GM23338 (cell line): ENCODE results near the gene COL26A1. TPM values are rescaled to one million over a fixed set of nuclear protein-coding genes. Genes with fewer than 3 reads are reported as not detected.

ENCODE experiments used
- ATAC-seq: fragments of 200-7000 bp; cut with Tn5 transposase; 3 replicates; pipeline ENCODE4 v1.9.1; 2020
- DNase-seq: peaks from one replicate; pipeline ENCODE4 v3.0.0-alpha.2; 2015; ENCODE audit warnings: low spot score
- H2AFZ ChIP-seq: fragments of 200-600 bp; sonication (generic); 2 replicates; pipeline ENCODE4 v1.8.0; 2016; ENCODE audit warnings: antibody characterized with exemption, mild to moderate bottlenecking, moderate library complexity
- H3F3A ChIP-seq: fragments of 200-600 bp; sonication (generic); replicated peaks from 2 replicates; pipeline ENCODE4 v1.8.0; 2017; ENCODE audit warnings: antibody characterized with exemption, mixed run types, low read depth
- H3K27ac ChIP-seq: fragments of 200-600 bp; sonication (generic); 2 replicates; pipeline ENCODE4 v1.6.1; 2016; ENCODE audit warnings: low read depth
- H3K27me3 ChIP-seq: fragments of 200-600 bp; sonication (generic); 2 replicates; pipeline ENCODE4 v1.8.0; 2016; ENCODE audit warnings: mild to moderate bottlenecking, mixed run types, moderate library complexity; ENCODE audit not compliant: insufficient read depth
- H3K36me3 ChIP-seq: fragments of 200-600 bp; sonication (generic); 2 replicates; pipeline ENCODE4 v1.8.0; 2016; ENCODE audit warnings: mild to moderate bottlenecking; ENCODE audit not compliant: insufficient read depth
- H3K4me1 ChIP-seq: fragments of 200-600 bp; sonication (generic); 2 replicates; pipeline ENCODE4 v1.8.0; 2016; ENCODE audit warnings: mild to moderate bottlenecking, moderate library complexity; ENCODE audit not compliant: insufficient read depth
- H3K4me2 ChIP-seq: fragments of 200-600 bp; sonication (generic); 2 replicates; pipeline ENCODE4 v1.7.1; 2017; ENCODE audit warnings: mixed run types
- H3K4me3 ChIP-seq: fragments of 200-600 bp; sonication (generic); 2 replicates; pipeline ENCODE4 v1.6.1; 2016; ENCODE audit warnings: mixed run types
- H3K79me2 ChIP-seq: fragments of 200-600 bp; sonication (generic); replicated peaks from 2 replicates; pipeline ENCODE4 v1.8.0; 2017; ENCODE audit warnings: mild to moderate bottlenecking; ENCODE audit not compliant: insufficient read depth
- H3K9me2 ChIP-seq: fragments of 200-600 bp; sonication (generic); 2 replicates; pipeline ENCODE4 v1.8.0; 2017; ENCODE audit not compliant: insufficient read depth
- H4K20me1 ChIP-seq: fragments of 200-600 bp; sonication (generic); replicated peaks from 2 replicates; pipeline ENCODE4 v1.8.0; 2017; ENCODE audit warnings: mild to moderate bottlenecking; ENCODE audit not compliant: insufficient read depth
- H3K27ac Mint-ChIP-seq: 2 replicates; pipeline ENCODE4 v1.8.0; 2020; ENCODE audit warnings: inconsistent platforms, mild to moderate bottlenecking, moderate library complexity, mixed read lengths
- H3K27me3 Mint-ChIP-seq: 3 replicates; pipeline ENCODE4 v1.8.0; 2022; ENCODE audit warnings: low read depth, mild to moderate bottlenecking, moderate library complexity, mixed read lengths, inconsistent platforms; ENCODE audit not compliant: insufficient read depth, poor library complexity
- H3K36me3 Mint-ChIP-seq: 3 replicates; pipeline ENCODE4 v1.8.0; 2021; ENCODE audit warnings: low read depth, mild to moderate bottlenecking, inconsistent platforms, moderate library complexity, mixed read lengths
- H3K4me1 Mint-ChIP-seq: 3 replicates; pipeline ENCODE4 v1.8.0; 2020; ENCODE audit warnings: mild to moderate bottlenecking, inconsistent platforms, mixed read lengths
- H3K4me3 Mint-ChIP-seq: 3 replicates; pipeline ENCODE4 v1.8.0; 2021; ENCODE audit warnings: moderate library complexity, mild to moderate bottlenecking, inconsistent platforms, mixed read lengths
- H3K9me3 Mint-ChIP-seq: 3 replicates; pipeline ENCODE4 v1.8.0; 2020; ENCODE audit warnings: moderate library complexity, mild to moderate bottlenecking, inconsistent platforms, mixed read lengths
- CREB1 ChIP-seq: fragments of 250-450 bp; sonication (Bioruptor Pico); IDR thresholded peaks from 2 replicates; pipeline ENCODE4 v1.5.0; 2020; ENCODE audit warnings: low read depth, mild to moderate bottlenecking, moderate library complexity
- CTCF ChIP-seq, 2 experiments: fragments of 200-600 bp in 1 of 2; sonication (generic) in 1 of 2; conservative IDR thresholded peaks; 2 replicates each; pipeline versions ENCODE4 v1.5.1 to v1.6.1; 2016 to 2017; ENCODE audit warnings: antibody characterized with exemption in 2 of 2, low read depth in 2 of 2, mild to moderate bottlenecking in 2 of 2, moderate library complexity in 1 of 2
- EZH2phosphoT487 ChIP-seq: fragments of 200-600 bp; sonication (generic); IDR thresholded peaks from one replicate; pipeline ENCODE4 v1.8.1; 2018; ENCODE audit warnings: antibody characterized with exemption; ENCODE audit not compliant: unreplicated experiment
- NANOG ChIP-seq: IDR thresholded peaks from 2 replicates; pipeline ENCODE4 v1.6.1; 2016; ENCODE audit warnings: antibody characterized with exemption, borderline replicate concordance
- POLR2AphosphoS5 ChIP-seq: IDR thresholded peaks from 2 replicates; pipeline ENCODE4 v1.6.1; 2016; ENCODE audit warnings: antibody characterized with exemption, low read depth
- REST ChIP-seq: IDR thresholded peaks from one replicate; pipeline ENCODE4 v1.6.1; 2018; ENCODE audit warnings: antibody characterized with exemption; ENCODE audit not compliant: unreplicated experiment
- STAT1 ChIP-seq: IDR thresholded peaks from one replicate; pipeline ENCODE4 v1.6.1; 2016; ENCODE audit warnings: antibody characterized with exemption; ENCODE audit not compliant: unreplicated experiment
- ZNF462 ChIP-seq: fragments of 250-450 bp; sonication (Bioruptor Pico); IDR thresholded peaks from 2 replicates; pipeline ENCODE4 v1.5.0; 2020; ENCODE audit warnings: mild to moderate bottlenecking, moderate library complexity
- polyA plus RNA-seq: library from polyadenylated mRNA; unstranded; fragments of >200 nt; fragmentation: Nextera tagmentation; extraction: Ambion mirVana; gene quantifications from 2 replicates; pipeline ENCODE4 v1.2.1, GENCODE V29; 2016
- total RNA-seq: library from RNA; depleted of rRNA; stranded (reverse); fragments of >200 nt; shearing (Covaris generic); gene quantifications from 2 replicates; pipeline ENCODE4 v1.2.3, GENCODE V29; 2014

COL26A1 gene
- total and polyA plus RNA-seq, 2 experiments from 2014 or later, result 17.8 to 55.0 TPM

- TF ChIP-seq ZNF462 (CRISPR knock-in tag) (no peak), POLR2AphosphoS5 (no peak), STAT1 (no peak)
These were observed 224.4 kb downstream of the COL26A1 start (continued) for GRCh38 chr7:101586906-101587677.

- Histone ChIP-seq H3K9me2 (no peaks in the 10 kb centered on the region), H3K4me1 (no peaks in the 10 kb centered on the region), H3K36me3 (no peaks in the 10 kb centered on the region), H2AFZ (no peak overlapping the region), H3K27ac (no peak overlapping the region), H3K27me3 (no peaks in the 10 kb centered on the region), H3K4me2 (no peak overlapping the region), H3K4me3 (no peak overlapping the region), H3K79me2 (no peaks in the 10 kb centered on the region), H4K20me1 (no peaks in the 10 kb centered on the region), H3F3A (no peaks in the 10 kb centered on the region)
- ATAC-seq (no peak), DNase-seq (no peak)
- Mint-ChIP-seq H3K9me3 (0 out of 3 replicates have a peak, but pooled peaks cover 1% of the 10 kb centered on the region), H3K4me3 (no peak overlapping the region), H3K36me3 (peaks cover 2% of the 10 kb centered on the region; the same call in 2 of the 3 replicates), H3K27ac (no peak overlapping the region), H3K4me1 (0 out of 3 replicates have a peak, but pooled peaks cover 3% of the 10 kb centered on the region), H3K27me3 (peaks cover 4% of the 10 kb centered on the region)
- TF ChIP-seq STAT1, result no peak
- no peak for TF ChIP-seq CTCF (conservative IDR thresholded peaks at IDR 0.05; ENCODE audit: low read depth in 2 of 2)
- no peak for TF ChIP-seq CREB1 (CRISPR knock-in tag)
- no peak for TF ChIP-seq NANOG
- no peak for TF ChIP-seq REST
- no peak for TF ChIP-seq EZH2phosphoT487
These were observed 225.7 kb downstream of the COL26A1 start for GRCh38 chr7:101588131-101588935.
